Prostate gland (tissue), 2 donors: ENCODE measurements around the gene ATP5MC2.

Source experiments
- CTCF ChIP-seq, 4 experiments: fragments of 200-600 bp in 2 of 4; fragments of 450-650 bp in 2 of 4; sonication (generic) in 2 of 4; IDR thresholded peaks; 1 replicate in 3 of 4; 2 replicates in 1 of 4; pipeline ENCODE4 v1.5.1; 2016 to 2019; ENCODE audit warnings: antibody characterized with exemption in 4 of 4, mild to moderate bottlenecking in 2 of 4, moderate library complexity in 2 of 4
- POLR2AphosphoS5 ChIP-seq: sonication (generic); formaldehyde crosslinking; IDR thresholded peaks from one replicate; pipeline ENCODE4 v1.6.1; 2017; ENCODE audit warnings: antibody characterized with exemption

- TF ChIP-seq CTCF (IDR thresholded peaks at IDR 0.05): no peak
- TF ChIP-seq POLR2AphosphoS5: no peak
Observed at GRCh38 chr12:53700567-53700966, 24.7 kb upstream of the ATP5MC2 start.
